Measurements from ENCODE around the gene AFG1L. TPM values are rescaled to one million over a fixed set of nuclear protein-coding genes. Genes with fewer than 3 reads are reported as not detected.

AFG1L gene
- total RNA-seq, 2 experiments from 2014 or later: 5.6 to 6.3 TPM

GRCh38 chr6:108482559-108482958 lies 187.7 kb downstream of the AFG1L start:
- DNase-seq: no peak
- TF ChIP-seq CTCF (IDR thresholded peaks at IDR 0.05): no peak
- H3K36me3 Mint-ChIP-seq (ENCODE audit: low read depth): peaks cover 16% of the 10 kb centered on the region
- H3K9me3 Mint-ChIP-seq: peaks cover 3% of the 10 kb centered on the region
- intact Hi-C loops (cut with micrococcal nuclease): loop anchor here (10.0 kb wide), 1 partner anchor 228 kb away; no protein-coding TSS in a partner anchor
- H3K4me1 Mint-ChIP-seq (ENCODE audit: low read depth): no peaks in the 10 kb centered on the region
- no peak for ATAC-seq
- H3K4me3 Mint-ChIP-seq: no peak overlapping the region
- no peaks in the 10 kb centered on the region for H3K27me3 Mint-ChIP-seq
- H3K27ac Mint-ChIP-seq: no peak overlapping the region
- CTCF ChIA-PET: interaction anchor here (0.7 kb wide), 1 partner anchor 322 kb away, joined by 3 read pairs; no protein-coding TSS in a partner anchor
- POLR2A ChIA-PET: no interaction called here

GRCh38 chr6:108484016-108484415 lies 189.2 kb downstream of the AFG1L start:
- H3K27me3 Mint-ChIP-seq: no peaks in the 10 kb centered on the region
- H3K27ac Mint-ChIP-seq: no peak overlapping the region
- ATAC-seq (no peak), DNase-seq (no peak)
- peaks cover 12% of the 10 kb centered on the region for H3K36me3 Mint-ChIP-seq (ENCODE audit: low read depth)
- CTCF ChIA-PET: interaction anchor here (1.1 to 1.4 kb wide), 2 partner anchors 8 to 13 kb away, joined by 3 to 5 read pairs; no protein-coding TSS in a partner anchor
- intact Hi-C loops (cut with micrococcal nuclease): loop anchor here (10.0 kb wide), 1 partner anchor 229 kb away; no protein-coding TSS in a partner anchor
- H3K9me3 Mint-ChIP-seq: peaks cover 3% of the 10 kb centered on the region
- POLR2A ChIA-PET: interaction anchor here (0.6 kb wide), 1 partner anchor 842 kb away, joined by 5 read pairs; no protein-coding TSS in a partner anchor
- H3K4me1 Mint-ChIP-seq (ENCODE audit: low read depth): peaks cover 3% of the 10 kb centered on the region
- TF ChIP-seq CTCF (IDR thresholded peaks at IDR 0.05): no peak
- H3K4me3 Mint-ChIP-seq: no peak overlapping the region

GRCh38 chr6:108489699-108490098 lies 194.8 kb downstream of the AFG1L start:
- intact Hi-C loops (cut with micrococcal nuclease): loop anchor here (10.0 kb wide), 2 partner anchors 235 to 325 kb away; partner anchors contain the start of gene NR2E1
- CTCF ChIA-PET: no interaction called here
- Mint-ChIP-seq H3K27me3 (no peaks in the 10 kb centered on the region), H3K4me3 (no peak overlapping the region), H3K27ac (no peak overlapping the region), H3K36me3 (ENCODE audit: low read depth) (no peaks in the 10 kb centered on the region), H3K4me1 (ENCODE audit: low read depth) (peaks cover 3% of the 10 kb centered on the region), H3K9me3 (no peaks in the 10 kb centered on the region)
- no peak for DNase-seq
- POLR2A ChIA-PET: no interaction called here
- TF ChIP-seq CTCF (IDR thresholded peaks at IDR 0.05): no peak
- no peak for ATAC-seq

GRCh38 chr6:108492131-108492766 lies 197.4 kb downstream of the AFG1L start:
- intact Hi-C loops (cut with micrococcal nuclease): loop anchor here (2.0 to 10.0 kb wide), 2 partner anchors 327 to 379 kb away; partner anchors contain the start of gene NR2E1
- no peak for DNase-seq
- Mint-ChIP-seq H3K27ac (no peak overlapping the region), H3K4me1 (ENCODE audit: low read depth) (peaks cover 3% of the 10 kb centered on the region), H3K27me3 (no peaks in the 10 kb centered on the region), H3K9me3 (no peaks in the 10 kb centered on the region), H3K36me3 (ENCODE audit: low read depth) (no peaks in the 10 kb centered on the region), H3K4me3 (no peak overlapping the region)
- peak; percentile 30 for ATAC-seq
- ChIA-PET CTCF (interaction anchor here (0.6 to 3.5 kb wide), 54 partner anchors 9 to 592 kb away, joined by 3 to 44 read pairs (median 4); partner anchors contain the start of gene SNX3), POLR2A (interaction anchor here (0.9 kb wide), 1 partner anchor 107 kb away, joined by 4 read pairs; no protein-coding TSS in a partner anchor)
- TF ChIP-seq CTCF (IDR thresholded peaks at IDR 0.05): peak; percentile 65

GRCh38 chr6:108494434-108494833 lies 199.6 kb downstream of the AFG1L start:
- Mint-ChIP-seq H3K9me3 (no peaks in the 10 kb centered on the region), H3K27ac (no peak overlapping the region), H3K27me3 (no peaks in the 10 kb centered on the region), H3K36me3 (ENCODE audit: low read depth) (no peaks in the 10 kb centered on the region), H3K4me3 (no peak overlapping the region), H3K4me1 (ENCODE audit: low read depth) (no peaks in the 10 kb centered on the region)
- ChIA-PET POLR2A (no interaction called here), CTCF (interaction anchor here (1.3 kb wide), 1 partner anchor 244 kb away, joined by 4 read pairs; no protein-coding TSS in a partner anchor)
- TF ChIP-seq CTCF (IDR thresholded peaks at IDR 0.05): no peak
- ATAC-seq: no peak
- no peak for DNase-seq
- intact Hi-C loops (cut with micrococcal nuclease): loop anchor here (10.0 kb wide), 1 partner anchor 330 kb away; the partner anchor contains the start of gene NR2E1
